Measurements from ENCODE around the gene AGAP1.

The AGAP1 gene

GRCh38 chr2:236172255-236173035 is 678.6 kb downstream of the AGAP1 start:
- no peak for DNase-seq (ENCODE audit: low spot score)

DNA sequence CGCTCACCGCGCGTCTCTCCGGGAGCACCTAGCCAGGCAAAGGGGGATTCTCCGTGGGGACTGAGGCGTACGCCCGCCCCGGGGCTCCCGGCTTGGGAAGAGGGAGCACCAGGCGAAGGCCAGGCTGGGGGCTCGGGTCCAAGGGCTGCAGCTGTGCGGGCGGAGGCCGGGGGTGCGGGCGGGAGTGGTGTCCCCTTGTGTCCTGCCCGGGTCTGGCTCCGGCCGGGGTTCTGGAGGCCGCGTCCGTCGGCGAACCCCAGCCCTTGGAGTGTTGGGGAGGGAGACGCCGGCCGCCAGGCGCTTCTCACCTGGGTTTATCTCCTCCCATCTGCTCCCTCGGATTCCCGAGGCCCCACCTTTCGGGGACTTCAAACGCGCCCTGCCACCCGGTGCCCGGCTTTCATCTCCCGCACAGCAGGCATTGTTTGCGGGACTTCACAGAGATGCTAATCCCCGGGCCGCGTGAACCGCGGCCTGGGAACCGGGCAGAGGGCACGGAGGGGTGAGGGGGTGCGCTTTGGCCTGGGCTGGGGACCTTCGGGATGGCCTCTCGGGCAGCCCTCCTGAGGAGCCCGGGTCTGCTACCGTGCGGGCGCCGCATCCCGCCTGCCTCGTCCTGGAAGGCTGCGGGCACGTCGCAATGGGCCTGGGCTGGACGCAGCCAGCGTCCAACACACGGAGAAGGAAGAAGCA is 679.3 kb downstream of the AGAP1 start:
- no peak for DNase-seq (ENCODE audit: low spot score)

GRCh38 chr2:236173729-236174607 is 680.1 kb downstream of the AGAP1 start:
- DNase-seq (ENCODE audit: low spot score) = no peak

DNA sequence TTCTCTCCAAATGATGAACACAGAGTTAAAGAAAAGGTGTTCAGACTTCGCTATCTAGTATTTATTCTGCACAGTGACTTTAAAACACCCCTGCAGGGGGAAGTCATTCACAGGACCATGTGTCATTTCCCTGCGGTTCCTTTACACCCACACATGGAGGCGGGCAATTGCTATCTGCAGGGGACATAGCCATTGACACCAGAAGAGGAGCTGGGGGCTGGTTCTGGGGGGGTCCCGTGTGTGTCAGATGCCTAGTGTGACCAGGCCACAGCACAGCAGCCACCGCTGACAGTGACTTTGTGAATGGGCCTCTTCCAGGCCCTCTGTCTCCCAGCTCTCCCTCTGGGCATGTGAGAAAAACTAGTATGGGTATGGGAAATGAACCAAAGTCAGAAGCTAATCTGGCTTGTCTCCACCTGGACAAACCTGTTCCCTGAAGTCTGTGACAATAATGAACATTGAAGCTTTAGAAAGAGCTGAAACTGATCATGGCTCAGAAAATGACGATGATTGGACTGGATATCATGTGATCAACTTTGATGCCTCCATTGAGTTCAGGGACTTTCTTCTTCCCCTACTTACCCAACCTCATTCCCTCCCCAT is 681.8 kb downstream of the AGAP1 start:
- no peak for DNase-seq (ENCODE audit: low spot score)

DNA sequence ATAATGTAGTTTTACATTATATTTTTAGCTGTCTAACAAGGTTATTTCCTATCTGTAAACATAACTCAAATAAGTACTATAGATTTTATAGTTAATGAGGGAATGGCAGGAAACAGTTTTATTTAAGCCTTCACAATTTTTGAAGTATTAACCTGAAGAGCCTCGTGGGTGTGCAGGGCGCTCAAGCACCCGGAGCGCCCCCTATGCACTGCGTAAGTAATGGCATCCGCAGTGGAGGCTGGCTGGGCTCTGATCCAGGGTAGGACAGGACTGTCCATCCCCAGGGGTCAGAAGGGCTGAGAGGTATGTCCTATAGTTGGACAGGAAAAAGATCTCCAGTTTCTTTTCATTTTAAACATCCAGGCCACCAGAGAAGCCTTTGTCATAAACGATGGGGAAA is 682.6 kb downstream of the AGAP1 start:
- DNase-seq (ENCODE audit: low spot score) = peak; percentile 11

GRCh38 chr2:236176951-236177350 is 683.1 kb downstream of the AGAP1 start:
- no peak for DNase-seq (ENCODE audit: low spot score)

DNA sequence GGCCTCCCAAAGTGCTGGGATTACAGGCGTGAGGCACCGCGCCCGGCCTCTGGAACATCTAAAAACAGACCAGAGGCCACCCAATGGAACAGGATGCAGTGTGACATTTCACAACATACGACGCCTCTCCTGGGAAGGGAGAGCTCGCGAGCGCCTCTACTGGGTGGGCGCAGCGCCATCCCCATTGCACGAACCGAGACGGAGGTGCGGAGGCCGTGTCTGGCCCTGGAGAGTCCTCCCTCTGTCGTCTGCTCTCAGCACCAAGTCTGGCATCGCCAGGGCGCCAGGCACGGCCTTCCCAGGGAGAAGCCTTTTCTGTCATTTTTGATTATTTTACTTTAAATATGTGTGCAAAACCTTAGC is 683.7 kb downstream of the AGAP1 start:
- peak; percentile 47 for DNase-seq (ENCODE audit: low spot score)

GRCh38 chr2:236177967-236178889 is 684.4 kb downstream of the AGAP1 start:
- peak; percentile 38 for DNase-seq (ENCODE audit: low spot score)

- no peak for DNase-seq (ENCODE audit: low spot score)
Measured at GRCh38 chr2:236178890-236179235, 685.0 kb downstream of the AGAP1 start.

DNA sequence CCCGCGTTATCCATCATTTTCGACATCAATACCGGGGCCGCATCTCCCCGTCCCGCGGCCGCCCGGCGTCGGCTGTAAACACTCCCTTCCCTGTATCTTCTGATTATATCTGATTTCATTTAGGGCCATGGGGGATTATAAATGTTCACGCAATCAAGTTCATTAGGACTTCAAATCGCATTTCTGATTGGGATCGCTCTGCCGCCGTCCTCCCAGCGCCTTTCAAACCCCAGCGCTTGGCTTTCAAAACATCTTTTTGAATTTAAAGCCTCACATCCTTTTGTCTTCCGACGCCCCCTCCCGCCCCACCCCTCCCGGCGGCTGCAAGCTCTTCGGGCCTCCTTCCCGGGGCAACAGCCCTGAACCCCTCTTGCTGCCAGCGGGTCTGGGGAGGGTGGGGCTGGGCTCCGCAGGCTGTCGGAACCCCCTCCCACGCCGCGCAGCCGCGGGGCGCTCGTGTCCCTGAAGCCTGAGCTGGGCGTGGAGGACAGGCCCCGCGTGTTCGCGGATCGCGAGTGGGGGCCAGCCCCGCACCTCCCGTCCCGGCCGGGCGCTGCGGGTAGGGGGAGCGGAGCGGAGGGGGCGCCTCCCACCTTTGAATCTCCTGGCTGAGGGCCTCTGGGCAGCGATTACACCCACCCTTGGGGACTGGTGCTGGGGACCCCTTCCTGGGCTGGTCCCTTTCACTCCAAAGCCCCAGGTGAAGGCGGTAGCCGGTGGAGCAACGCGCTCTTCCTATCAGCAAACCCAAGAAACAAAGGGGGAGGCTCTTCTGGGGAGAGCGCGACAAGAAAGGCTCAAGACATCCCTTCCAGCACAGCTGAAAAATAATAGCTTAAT is 685.6 kb downstream of the AGAP1 start:
- DNase-seq (ENCODE audit: low spot score) = no peak

- DNase-seq (ENCODE audit: low spot score) = no peak
Measured at GRCh38 chr2:236180076-236180816, 686.4 kb downstream of the AGAP1 start.

- peak; percentile 45 for DNase-seq (ENCODE audit: low spot score)
Measured at GRCh38 chr2:236180831-236181453, 687.1 kb downstream of the AGAP1 start.

Measured in activated CD4-positive, alpha-beta T cell treated with anti-CD3 and anti-CD28 coated beads, Interleukin-2, Interleukin-4, amounts not matched to agents 100 ng/mL and 50 ng/mL, durations not matched to agents 16 hours and 8 hours (primary cell).